ENCODE data around the gene XAF1.

- TF ChIP-seq, protein P1, sequence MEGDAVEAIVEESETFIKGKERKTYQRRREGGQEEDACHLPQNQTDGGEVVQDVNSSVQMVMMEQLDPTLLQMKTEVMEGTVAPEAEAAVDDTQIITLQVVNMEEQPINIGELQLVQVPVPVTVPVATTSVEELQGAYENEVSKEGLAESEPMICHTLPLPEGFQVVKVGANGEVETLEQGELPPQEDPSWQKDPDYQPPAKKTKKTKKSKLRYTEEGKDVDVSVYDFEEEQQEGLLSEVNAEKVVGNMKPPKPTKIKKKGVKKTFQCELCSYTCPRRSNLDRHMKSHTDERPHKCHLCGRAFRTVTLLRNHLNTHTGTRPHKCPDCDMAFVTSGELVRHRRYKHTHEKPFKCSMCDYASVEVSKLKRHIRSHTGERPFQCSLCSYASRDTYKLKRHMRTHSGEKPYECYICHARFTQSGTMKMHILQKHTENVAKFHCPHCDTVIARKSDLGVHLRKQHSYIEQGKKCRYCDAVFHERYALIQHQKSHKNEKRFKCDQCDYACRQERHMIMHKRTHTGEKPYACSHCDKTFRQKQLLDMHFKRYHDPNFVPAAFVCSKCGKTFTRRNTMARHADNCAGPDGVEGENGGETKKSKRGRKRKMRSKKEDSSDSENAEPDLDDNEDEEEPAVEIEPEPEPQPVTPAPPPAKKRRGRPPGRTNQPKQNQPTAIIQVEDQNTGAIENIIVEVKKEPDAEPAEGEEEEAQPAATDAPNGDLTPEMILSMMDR (conservative IDR thresholded peaks at IDR 0.05; ENCODE audit: low read depth in 2 of 2) = no peak
- TF ChIP-seq, protein P2, sequence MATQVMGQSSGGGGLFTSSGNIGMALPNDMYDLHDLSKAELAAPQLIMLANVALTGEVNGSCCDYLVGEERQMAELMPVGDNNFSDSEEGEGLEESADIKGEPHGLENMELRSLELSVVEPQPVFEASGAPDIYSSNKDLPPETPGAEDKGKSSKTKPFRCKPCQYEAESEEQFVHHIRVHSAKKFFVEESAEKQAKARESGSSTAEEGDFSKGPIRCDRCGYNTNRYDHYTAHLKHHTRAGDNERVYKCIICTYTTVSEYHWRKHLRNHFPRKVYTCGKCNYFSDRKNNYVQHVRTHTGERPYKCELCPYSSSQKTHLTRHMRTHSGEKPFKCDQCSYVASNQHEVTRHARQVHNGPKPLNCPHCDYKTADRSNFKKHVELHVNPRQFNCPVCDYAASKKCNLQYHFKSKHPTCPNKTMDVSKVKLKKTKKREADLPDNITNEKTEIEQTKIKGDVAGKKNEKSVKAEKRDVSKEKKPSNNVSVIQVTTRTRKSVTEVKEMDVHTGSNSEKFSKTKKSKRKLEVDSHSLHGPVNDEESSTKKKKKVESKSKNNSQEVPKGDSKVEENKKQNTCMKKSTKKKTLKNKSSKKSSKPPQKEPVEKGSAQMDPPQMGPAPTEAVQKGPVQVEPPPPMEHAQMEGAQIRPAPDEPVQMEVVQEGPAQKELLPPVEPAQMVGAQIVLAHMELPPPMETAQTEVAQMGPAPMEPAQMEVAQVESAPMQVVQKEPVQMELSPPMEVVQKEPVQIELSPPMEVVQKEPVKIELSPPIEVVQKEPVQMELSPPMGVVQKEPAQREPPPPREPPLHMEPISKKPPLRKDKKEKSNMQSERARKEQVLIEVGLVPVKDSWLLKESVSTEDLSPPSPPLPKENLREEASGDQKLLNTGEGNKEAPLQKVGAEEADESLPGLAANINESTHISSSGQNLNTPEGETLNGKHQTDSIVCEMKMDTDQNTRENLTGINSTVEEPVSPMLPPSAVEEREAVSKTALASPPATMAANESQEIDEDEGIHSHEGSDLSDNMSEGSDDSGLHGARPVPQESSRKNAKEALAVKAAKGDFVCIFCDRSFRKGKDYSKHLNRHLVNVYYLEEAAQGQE (IDR thresholded peaks at IDR 0.05; ENCODE audit: unreplicated experiment) = no peak
- TF ChIP-seq POLR2AphosphoS5 (IDR thresholded peaks at IDR 0.05; ENCODE audit: low read depth) (no peak), EZH2 (IDR thresholded peaks at IDR 0.05; ENCODE audit: low read depth, unreplicated experiment) (no peak), CREB1 (CRISPR knock-in tag; IDR thresholded peaks at IDR 0.05; ENCODE audit: low read depth) (no peak)
Measured at GRCh38 chr17:6711681-6712057, 44.2 kb upstream of the XAF1 start.
